ENCODE results near the gene KCNH1.
"Not testable (repeated sequence)": the region's sequence is repeated elsewhere in the genome, so short reads cannot be mapped to it uniquely, and the experiment has no call there.

The KCNH1 gene

GRCh38 chr1:211011128-211011527 lies 122.8 kb downstream of the KCNH1 start:
- not testable (repeated sequence) for DNase-seq (ENCODE audit: low read depth, low spot score)

DNA sequence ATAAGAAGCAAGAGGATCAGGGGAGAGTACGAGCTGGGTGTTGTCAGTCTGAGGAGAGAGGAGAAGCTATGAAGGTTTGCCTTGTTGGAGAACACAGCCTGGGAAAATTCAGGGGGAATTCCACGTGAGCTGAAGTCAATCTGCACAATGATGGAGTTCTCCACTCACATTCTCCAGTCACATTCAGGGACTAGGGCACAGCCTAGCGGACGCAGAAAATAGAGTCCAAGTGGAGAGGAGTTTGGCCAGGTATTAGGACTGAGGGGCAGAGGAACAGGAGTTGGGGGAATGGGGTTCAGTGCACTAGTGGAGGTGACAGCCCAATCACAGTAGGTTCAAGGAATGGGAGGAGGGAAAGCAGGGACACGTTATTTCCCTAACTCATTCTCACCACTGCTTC lies 124.0 kb downstream of the KCNH1 start:
- DNase-seq (ENCODE audit: low read depth, low spot score): no peak

- DNase-seq (ENCODE audit: low read depth, low spot score): no peak
Observed at GRCh38 chr1:211007830-211008229, 126.1 kb downstream of the KCNH1 start.

- DNase-seq (ENCODE audit: low read depth, low spot score): not testable (repeated sequence)
Observed at GRCh38 chr1:210995931-210996330, 138.0 kb downstream of the KCNH1 start.

GRCh38 chr1:210992837-210993236 lies 141.1 kb downstream of the KCNH1 start:
- DNase-seq (ENCODE audit: low read depth, low spot score): no peak

- no peak for DNase-seq (ENCODE audit: low read depth, low spot score)
Observed at GRCh38 chr1:210989905-210990304, 144.0 kb downstream of the KCNH1 start.

- no peak for DNase-seq (ENCODE audit: low read depth, low spot score)
Observed at GRCh38 chr1:210981490-210981889, 152.5 kb downstream of the KCNH1 start.

- no peak for DNase-seq (ENCODE audit: low read depth, low spot score)
Observed at GRCh38 chr1:210980082-210980481, 153.9 kb downstream of the KCNH1 start.

DNA sequence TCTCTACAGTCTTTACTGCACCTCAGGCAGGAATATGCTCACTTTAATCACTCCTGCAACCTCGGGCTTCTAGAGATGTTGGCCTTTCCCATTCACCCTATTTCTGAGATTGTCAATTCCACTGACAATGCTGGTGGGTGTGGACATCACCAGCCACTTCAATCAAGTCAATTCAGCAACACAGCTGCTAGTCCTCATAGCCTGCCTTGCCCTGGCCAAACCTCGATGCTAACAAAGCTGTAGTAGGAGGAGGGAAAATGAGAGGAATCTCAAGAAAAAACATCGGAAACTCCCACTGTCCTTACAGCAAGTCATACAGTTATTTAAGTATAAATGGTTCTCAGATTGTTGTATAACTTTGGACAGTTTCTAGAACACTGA lies 155.0 kb downstream of the KCNH1 start:
- DNase-seq (ENCODE audit: low read depth, low spot score): no peak

- DNase-seq (ENCODE audit: low read depth, low spot score): no peak
Observed at GRCh38 chr1:210978316-210978973, 155.5 kb downstream of the KCNH1 start.

- no peak for DNase-seq (ENCODE audit: low read depth, low spot score)
Observed at GRCh38 chr1:210951279-210951678, 182.7 kb downstream of the KCNH1 start.

DNA sequence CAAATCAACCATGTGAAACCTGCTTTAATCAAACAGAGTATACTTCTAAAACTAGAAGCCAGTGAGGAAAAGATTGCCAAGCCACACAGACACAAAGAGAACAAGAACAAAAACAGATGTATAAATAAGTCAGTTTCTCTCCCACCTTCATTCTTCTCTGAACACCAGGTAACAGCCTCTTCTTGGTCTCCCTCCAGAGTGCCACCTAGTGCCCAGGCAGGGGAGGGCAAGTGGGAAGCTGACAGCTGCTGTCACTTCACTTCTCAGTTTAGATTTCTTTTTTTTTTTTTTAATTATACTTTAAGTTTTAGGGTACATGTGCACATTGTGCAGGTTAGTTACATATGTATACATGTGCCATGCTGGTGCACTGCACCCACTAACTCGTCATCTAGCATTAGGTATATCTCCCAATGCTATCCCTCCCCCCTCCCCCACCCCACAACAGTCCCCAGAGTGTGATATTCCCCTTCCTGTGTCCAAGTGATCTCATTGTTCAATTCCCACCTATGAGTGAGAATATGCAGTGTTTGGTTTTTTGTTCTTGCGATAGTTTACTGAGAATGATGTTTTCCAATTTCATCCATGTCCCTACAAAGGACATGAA lies 183.9 kb downstream of the KCNH1 start:
- peak; percentile 25 for DNase-seq (ENCODE audit: low read depth, low spot score)

DNA sequence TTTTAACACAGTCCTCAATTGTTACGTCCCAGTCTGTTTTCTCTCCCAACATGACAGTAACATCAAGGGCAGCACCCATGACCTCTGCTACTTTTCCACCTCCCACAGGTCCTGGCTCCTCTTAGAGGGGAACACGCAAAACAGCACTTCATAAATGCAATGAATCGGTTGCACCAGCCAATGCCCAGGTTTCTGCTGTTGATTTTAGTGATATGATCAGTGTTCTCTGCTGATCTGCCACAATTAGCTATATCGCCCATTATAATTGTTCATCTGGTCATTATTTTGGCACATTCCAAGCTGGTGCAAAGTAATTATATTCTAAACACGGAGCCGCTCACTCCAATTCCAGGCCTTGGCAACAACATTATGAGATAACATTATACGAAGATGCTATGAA lies 184.5 kb downstream of the KCNH1 start:
- no peak for DNase-seq (ENCODE audit: low read depth, low spot score)

DNA sequence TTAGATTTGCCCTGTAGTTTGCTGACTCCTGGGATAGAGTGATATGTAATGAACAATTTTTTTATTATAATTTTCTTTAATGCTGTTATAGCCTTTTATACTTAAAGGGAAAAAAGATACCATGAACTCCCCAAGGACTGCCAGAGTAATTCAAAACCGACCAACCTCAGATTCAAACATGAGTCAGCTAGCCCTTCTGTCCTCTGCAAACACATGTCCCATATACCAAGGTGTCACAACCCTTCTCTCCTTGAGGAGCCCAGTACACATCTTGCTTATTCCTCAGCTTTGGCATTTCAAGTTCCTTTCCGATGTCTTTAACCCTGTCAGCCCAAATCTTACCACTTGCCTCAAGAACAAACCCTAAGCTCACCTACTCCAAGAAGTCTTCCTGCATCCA lies 184.9 kb downstream of the KCNH1 start:
- no peak for DNase-seq (ENCODE audit: low read depth, low spot score)

DNA sequence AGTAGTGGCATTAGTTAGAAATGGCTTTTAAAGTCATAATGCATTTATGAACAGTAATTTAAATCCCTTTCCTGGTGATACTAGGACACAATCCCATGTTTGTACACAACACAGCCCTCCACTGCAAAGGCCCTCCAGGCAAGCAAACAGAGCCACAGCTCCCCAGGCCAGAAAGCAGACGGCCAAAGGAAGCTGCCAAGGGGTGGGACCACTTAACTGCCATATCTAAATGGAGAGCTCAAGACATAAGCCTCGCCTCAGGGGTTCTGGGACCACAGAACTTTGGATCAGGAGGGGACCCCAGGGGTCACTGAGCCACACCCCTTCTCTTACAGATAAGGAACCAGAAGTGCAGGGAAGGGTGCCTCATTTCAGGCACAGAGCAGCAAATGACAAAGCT lies 189.7 kb downstream of the KCNH1 start:
- DNase-seq (ENCODE audit: low read depth, low spot score): peak; percentile 8

DNA sequence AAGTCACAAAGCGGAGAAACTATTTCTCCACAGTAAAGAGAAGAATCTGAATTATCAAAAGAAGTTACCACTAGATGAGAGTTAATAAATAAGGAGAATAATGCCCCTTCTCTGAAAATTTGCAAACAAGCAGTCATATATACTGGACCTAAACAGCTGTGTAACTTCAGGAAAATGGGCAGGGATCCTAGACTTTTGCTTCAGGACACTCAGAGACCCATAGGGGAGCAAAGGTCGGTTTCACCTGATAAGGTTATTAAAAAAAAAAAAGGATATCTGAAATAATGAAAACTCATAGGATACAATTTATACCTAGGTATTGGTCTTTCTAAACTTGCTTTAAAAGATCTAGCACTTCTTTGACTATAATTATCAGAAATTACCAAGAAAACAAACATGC lies 191.4 kb downstream of the KCNH1 start:
- DNase-seq (ENCODE audit: low read depth, low spot score): no peak

DNA sequence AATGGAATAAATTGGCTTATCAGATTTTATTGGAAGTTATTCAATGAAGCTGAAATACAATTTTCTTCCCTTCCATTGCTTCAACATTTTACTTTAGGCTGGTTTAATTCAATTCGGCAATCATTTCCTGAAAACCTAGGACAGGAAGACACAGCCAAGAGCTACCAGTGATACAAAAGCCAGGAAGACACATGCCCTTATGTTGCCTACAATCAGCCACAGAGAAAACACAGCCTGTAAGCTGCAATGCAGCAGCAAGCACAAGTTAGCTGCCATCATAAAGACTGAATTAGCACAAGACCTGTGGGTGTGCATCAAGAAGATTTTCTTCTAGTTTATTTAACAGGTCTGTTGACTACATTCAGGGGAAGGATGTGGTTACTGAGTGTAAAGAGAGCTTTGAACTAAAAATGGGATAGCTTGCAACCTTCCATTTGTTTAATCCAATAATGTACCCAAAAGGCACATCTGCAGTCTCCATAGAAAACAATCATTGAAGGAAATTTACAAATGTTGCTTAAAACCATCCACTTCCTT lies 193.8 kb downstream of the KCNH1 start:
- DNase-seq (ENCODE audit: low read depth, low spot score): no peak

GRCh38 chr1:210938416-210938925 lies 195.5 kb downstream of the KCNH1 start:
- no peak for DNase-seq (ENCODE audit: low read depth, low spot score)

DNA sequence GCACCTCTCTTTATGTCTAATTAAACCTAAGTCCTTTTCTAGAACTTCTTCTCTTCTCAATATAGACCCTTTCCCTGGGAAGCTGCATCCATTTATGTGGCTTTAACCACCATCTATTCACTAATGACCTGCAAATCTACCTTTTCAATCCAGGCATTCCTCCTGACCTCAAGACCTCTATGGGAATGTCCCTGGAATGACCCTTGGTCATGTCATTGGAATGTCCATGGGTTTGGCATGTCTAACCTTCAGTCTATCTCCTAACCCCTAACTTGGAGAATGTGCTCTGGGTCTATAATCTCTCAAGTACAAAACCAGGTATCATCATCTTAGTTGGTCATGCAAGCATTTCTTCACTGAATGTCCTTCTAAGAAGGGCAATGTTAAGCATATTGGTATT lies 196.1 kb downstream of the KCNH1 start:
- no peak for DNase-seq (ENCODE audit: low read depth, low spot score)

DNA sequence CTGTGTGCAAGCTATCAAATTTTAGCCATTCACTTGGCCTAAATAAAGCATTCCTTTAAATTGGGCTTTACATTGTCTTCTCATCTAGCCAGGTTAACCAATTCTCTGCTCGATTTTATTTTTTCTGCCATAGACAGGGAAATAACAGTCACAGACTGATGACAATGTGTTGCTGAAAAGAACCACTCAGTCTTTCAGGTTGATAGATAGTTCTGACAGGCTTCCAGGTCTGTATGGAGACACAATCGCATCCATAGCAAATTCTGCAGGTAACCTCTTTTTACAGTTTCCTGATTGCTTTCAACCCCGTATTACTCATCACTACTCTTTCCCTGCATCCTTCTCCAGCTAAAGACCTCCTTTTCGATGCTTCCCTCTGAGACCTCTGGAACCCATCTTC lies 198.0 kb downstream of the KCNH1 start:
- no peak for DNase-seq (ENCODE audit: low read depth, low spot score)

DNA sequence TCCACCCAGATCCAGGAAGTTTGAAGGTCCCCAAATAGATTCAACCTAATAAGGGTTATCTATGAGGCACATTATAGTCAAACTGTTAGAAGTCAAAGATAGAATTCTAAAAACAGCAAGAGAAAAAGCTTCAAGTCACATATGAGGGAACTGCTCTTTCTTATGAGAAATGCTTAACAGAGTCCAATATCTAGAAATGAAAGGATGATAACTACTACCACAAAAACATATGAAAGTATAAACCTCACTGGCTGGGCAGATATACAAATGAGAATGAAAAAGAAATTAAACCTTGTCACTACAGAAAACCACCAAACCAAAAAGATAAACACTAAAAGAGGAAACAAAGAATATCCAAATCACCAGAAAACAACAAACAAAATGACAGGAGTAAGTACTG lies 201.8 kb downstream of the KCNH1 start:
- DNase-seq (ENCODE audit: low read depth, low spot score): no peak

- DNase-seq (ENCODE audit: low read depth, low spot score): no peak
Observed at GRCh38 chr1:210922666-210923065, 211.3 kb downstream of the KCNH1 start.
